HCT116 (cell line): ENCODE results near the gene OTULINL. TPM values are rescaled to one million over a fixed set of nuclear protein-coding genes. Genes with fewer than 3 reads are reported as not detected.

Source experiments
- ATAC-seq: fragments of 200-7000 bp; cut with Tn5 transposase; 2 replicates; pipeline ENCODE4 v1.9.1; 2020; ENCODE audit warnings: mild to moderate bottlenecking, moderate library complexity
- BruUV-seq: library from RNA; stranded (reverse); fragments of 400-500 nt; replicated peaks from 2 replicates; lab custom pipeline; 2021; lab: Mats Ljungman, UMichigan
- CTCF ChIA-PET: fragments of 300-600 bp; sonication (Branson Sonifier 250); formaldehyde crosslinking; loops from one replicate; lab custom pipeline; 2021; ENCODE audit warnings: antibody characterized with exemption; lab: Charles Lee
- POLR2A ChIA-PET: fragments of 300-600, 350-600 bp; sonication (Branson Sonifier 250); formaldehyde crosslinking; loops from one replicate; lab custom pipeline; 2021; ENCODE audit warnings: antibody characterized with exemption; lab: Charles Lee
- RAD21 ChIA-PET, 2 experiments: fragments of 300-600 bp; sonication (Branson Sonifier 250); formaldehyde crosslinking; loops; one replicate each; lab custom pipeline; 2023; ENCODE audit warnings: low total read pairs in 2 of 2; ENCODE audit not compliant: uncharacterized antibody in 2 of 2, unreplicated experiment in 2 of 2, low non-redundant PET in 1 of 2; lab: Charles Lee
- DNase-seq: peaks from one replicate; pipeline ENCODE4 v3.0.0-alpha.2; 2010; ENCODE audit warnings: low read depth, low spot score
- H2AFZ ChIP-seq: fragments of 200-600 bp; shearing (Covaris generic), sonication (generic); 2 replicates; pipeline ENCODE4 v1.6.1; 2017; ENCODE audit warnings: low read depth, mixed run types, mixed read lengths, antibody characterized with exemption, low read length; ENCODE audit not compliant: poor library complexity, severe bottlenecking
- H3K27ac ChIP-seq: 2 replicates; pipeline ENCODE4 v1.5.1; 2012; ENCODE audit warnings: low read depth, low read length
- H3K27me3 ChIP-seq: fragments of 200-600 bp; sonication (generic); 2 replicates; pipeline ENCODE4 v1.6.1; 2016; ENCODE audit warnings: mixed run types, low read length, mixed read lengths; ENCODE audit not compliant: insufficient read depth
- H3K36me3 ChIP-seq, 2 experiments: fragments of 200-500 bp in 1 of 2; fragments of 200-600 bp in 1 of 2; sonication (Bioruptor generic) in 1 of 2; sonication (generic) in 1 of 2; 2 replicates each; pipeline versions ENCODE4 v1.5.1 to v1.6.1; 2014 to 2016; ENCODE audit warnings: low read length in 2 of 2, inconsistent platforms in 1 of 2, mixed read lengths in 1 of 2, mixed run types in 1 of 2; ENCODE audit not compliant: insufficient read depth in 2 of 2, control insufficient read depth in 1 of 2
- H3K4me1 ChIP-seq, 2 experiments: fragments of 200-600 bp in 1 of 2; sonication (generic) in 1 of 2; 2 replicates each; pipeline versions ENCODE4 v1.5.1 to v1.6.1; 2012 to 2017; ENCODE audit warnings: low read length in 2 of 2, inconsistent platforms in 1 of 2, mild to moderate bottlenecking in 1 of 2, mixed read lengths in 1 of 2, mixed run types in 1 of 2, moderate library complexity in 1 of 2; ENCODE audit not compliant: insufficient read depth in 2 of 2, control insufficient read depth in 1 of 2
- H3K4me2 ChIP-seq: fragments of 200-600 bp; sonication (generic); 2 replicates; pipeline ENCODE4 v1.6.1; 2017; ENCODE audit warnings: mixed run types, low read length, mixed read lengths
- H3K4me3 ChIP-seq, 2 experiments: fragments of 200-600 bp in 1 of 2; sonication (generic) in 1 of 2; replicated peaks in 1 of 2; 2 replicates each; pipeline ENCODE4 v1.5.1; 2011 to 2016; ENCODE audit warnings: low read length in 2 of 2, control low read depth in 1 of 2, low read depth in 1 of 2, mild to moderate bottlenecking in 1 of 2, mixed read lengths in 1 of 2, mixed run types in 1 of 2
- H3K79me2 ChIP-seq: fragments of 200-600 bp; sonication (generic); 2 replicates; pipeline ENCODE4 v1.6.1; 2017; ENCODE audit warnings: mild to moderate bottlenecking, mixed run types, low read length, moderate library complexity, mixed read lengths; ENCODE audit not compliant: insufficient read depth
- H3K9ac ChIP-seq: fragments of 200-600 bp; sonication (generic); 2 replicates; pipeline ENCODE4 v1.6.1; 2016; ENCODE audit warnings: low read length, mixed read lengths
- H3K9me2 ChIP-seq: fragments of 200-600 bp; sonication (generic), shearing (Covaris generic); 2 replicates; pipeline ENCODE4 v1.6.1; 2017; ENCODE audit warnings: mixed run types, mild to moderate bottlenecking, moderate library complexity; ENCODE audit not compliant: insufficient read depth
- H3K9me3 ChIP-seq, 2 experiments: fragments of 200-500 bp in 1 of 2; fragments of 200-600 bp in 1 of 2; sonication (Bioruptor generic) in 1 of 2; sonication (generic) in 1 of 2; 2 replicates each; pipeline ENCODE4 v1.6.1; 2014 to 2017; ENCODE audit warnings: low read length in 2 of 2, mixed read lengths in 2 of 2, inconsistent platforms in 1 of 2, low read depth in 1 of 2, mild to moderate bottlenecking in 1 of 2, mixed run types in 1 of 2, moderate library complexity in 1 of 2; ENCODE audit not compliant: control insufficient read depth in 1 of 2, insufficient read depth in 1 of 2
- H4K20me1 ChIP-seq: fragments of 200-600 bp; sonication (generic), shearing (Covaris generic); 2 replicates; pipeline ENCODE4 v1.6.1; 2017; ENCODE audit warnings: mixed run types, mild to moderate bottlenecking, moderate library complexity; ENCODE audit not compliant: insufficient read depth
- CBX3 ChIP-seq: IDR thresholded peaks from 2 replicates; pipeline ENCODE4 v1.6.1; 2012; ENCODE audit warnings: low read depth
- ELF1 ChIP-seq: IDR thresholded peaks from 2 replicates; pipeline ENCODE4 v1.6.1; 2012; ENCODE audit warnings: low read depth, borderline replicate concordance
- EZH2phosphoT487 ChIP-seq: fragments of 200-600 bp; IDR thresholded peaks from 2 replicates; pipeline ENCODE4 v1.6.1; 2018; ENCODE audit warnings: antibody characterized with exemption, borderline replicate concordance
- FOSL1 ChIP-seq: IDR thresholded peaks from 2 replicates; pipeline ENCODE4 v1.6.1; 2012; ENCODE audit warnings: low read depth
- JUND ChIP-seq: IDR thresholded peaks from 2 replicates; pipeline ENCODE4 v1.6.1; 2012
- POLR2A ChIP-seq: IDR thresholded peaks from 2 replicates; pipeline ENCODE4 v1.7.0; 2011; ENCODE audit warnings: borderline replicate concordance; ENCODE audit not compliant: insufficient read depth, insufficient read length; ENCODE audit errors: extremely low read depth
- SIN3A ChIP-seq: IDR thresholded peaks from 2 replicates; pipeline ENCODE4 v1.6.1; 2012; ENCODE audit warnings: low read depth
- SP1 ChIP-seq: IDR thresholded peaks from 2 replicates; pipeline ENCODE4 v1.6.1; 2012; ENCODE audit warnings: low read depth
- SRF ChIP-seq: IDR thresholded peaks from 2 replicates; pipeline ENCODE4 v1.6.1; 2012; ENCODE audit warnings: low read depth
- TCF7L2 ChIP-seq: IDR thresholded peaks from 2 replicates; pipeline ENCODE4 v1.7.0; 2011; ENCODE audit warnings: borderline replicate concordance, inconsistent platforms; ENCODE audit not compliant: insufficient read depth, insufficient read length; ENCODE audit errors: extremely low read depth
- ZNF274 ChIP-seq: fragments of 200-500 bp; sonication (Bioruptor generic); IDR thresholded peaks from 2 replicates; pipeline ENCODE4 v1.6.1; 2014; ENCODE audit warnings: mild to moderate bottlenecking, low read depth, low read length, inconsistent platforms
- intact Hi-C: fragments of 100-400 bp; cut with micrococcal nuclease; formaldehyde crosslinking; loops from 2 replicates; pipeline ENCODE4 v1.10.0; 2022
- total RNA-seq: library from RNA; stranded (reverse); gene quantifications from one replicate; pipeline ENCODE4 v1.2.1, GENCODE V29; 2021; ENCODE audit not compliant: unreplicated experiment
- TF ChIP-seq, protein P1 (sequence below): IDR thresholded peaks from 2 replicates; pipeline ENCODE4 v1.6.1; 2012
- TF ChIP-seq, protein P2 (sequence below): IDR thresholded peaks from 2 replicates; pipeline ENCODE4 v1.6.1; 2012
- TF ChIP-seq, protein P3 (sequence below): IDR thresholded peaks from 2 replicates; pipeline ENCODE4 v1.6.1; 2012; ENCODE audit warnings: low read depth

The OTULINL gene
- total RNA-seq, 1 experiment from 2014 or later = 8.8 TPM

DNA sequence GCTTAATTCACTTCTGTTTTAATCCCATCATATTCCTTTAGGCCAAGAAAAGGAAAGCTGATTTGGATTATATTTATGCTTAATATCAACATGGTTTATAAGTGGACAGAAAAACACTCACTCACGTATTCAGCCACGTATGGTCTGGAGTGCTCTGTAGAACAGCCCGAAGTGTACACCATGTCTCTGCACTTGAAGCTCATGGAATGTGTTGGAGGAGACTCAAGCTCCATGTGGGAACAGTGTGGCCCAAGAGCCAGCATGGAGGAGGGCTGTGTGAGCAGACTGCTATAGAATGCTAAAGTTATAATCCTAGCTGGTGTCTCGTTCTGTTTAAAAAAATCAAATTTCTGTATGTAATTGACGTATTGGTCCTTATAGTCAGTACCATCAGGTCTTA, 32.9 kb downstream of the OTULINL start:
- H3K27ac ChIP-seq = no peak overlapping the region
- H3K79me2 ChIP-seq = no peaks in the 10 kb centered on the region
- no peak overlapping the region for H3K4me3 ChIP-seq
- no peaks in the 10 kb centered on the region for H3K9me3 ChIP-seq
- no peaks in the 10 kb centered on the region for H4K20me1 ChIP-seq
- no peak overlapping the region for H3K4me2 ChIP-seq
- no peak overlapping the region for H3K9ac ChIP-seq
- CTCF ChIA-PET = interaction anchor here (1.6 kb wide), 1 partner anchor 34 kb away, joined by 7 read pairs; no protein-coding TSS in a partner anchor
- TF ChIP-seq POLR2A (no peak), ELF1 (no peak), SP1 (no peak), ZNF274 (no peak), TCF7L2 (no peak), EZH2phosphoT487 (no peak), SIN3A (no peak), CBX3 (no peak), JUND (no peak), FOSL1 (no peak), SRF (no peak)
- TF ChIP-seq, protein P1, sequence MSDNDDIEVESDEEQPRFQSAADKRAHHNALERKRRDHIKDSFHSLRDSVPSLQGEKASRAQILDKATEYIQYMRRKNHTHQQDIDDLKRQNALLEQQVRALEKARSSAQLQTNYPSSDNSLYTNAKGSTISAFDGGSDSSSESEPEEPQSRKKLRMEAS = no peak
- TF ChIP-seq, protein P2, sequence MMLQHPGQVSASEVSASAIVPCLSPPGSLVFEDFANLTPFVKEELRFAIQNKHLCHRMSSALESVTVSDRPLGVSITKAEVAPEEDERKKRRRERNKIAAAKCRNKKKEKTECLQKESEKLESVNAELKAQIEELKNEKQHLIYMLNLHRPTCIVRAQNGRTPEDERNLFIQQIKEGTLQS = no peak
- TF ChIP-seq, protein P3, sequence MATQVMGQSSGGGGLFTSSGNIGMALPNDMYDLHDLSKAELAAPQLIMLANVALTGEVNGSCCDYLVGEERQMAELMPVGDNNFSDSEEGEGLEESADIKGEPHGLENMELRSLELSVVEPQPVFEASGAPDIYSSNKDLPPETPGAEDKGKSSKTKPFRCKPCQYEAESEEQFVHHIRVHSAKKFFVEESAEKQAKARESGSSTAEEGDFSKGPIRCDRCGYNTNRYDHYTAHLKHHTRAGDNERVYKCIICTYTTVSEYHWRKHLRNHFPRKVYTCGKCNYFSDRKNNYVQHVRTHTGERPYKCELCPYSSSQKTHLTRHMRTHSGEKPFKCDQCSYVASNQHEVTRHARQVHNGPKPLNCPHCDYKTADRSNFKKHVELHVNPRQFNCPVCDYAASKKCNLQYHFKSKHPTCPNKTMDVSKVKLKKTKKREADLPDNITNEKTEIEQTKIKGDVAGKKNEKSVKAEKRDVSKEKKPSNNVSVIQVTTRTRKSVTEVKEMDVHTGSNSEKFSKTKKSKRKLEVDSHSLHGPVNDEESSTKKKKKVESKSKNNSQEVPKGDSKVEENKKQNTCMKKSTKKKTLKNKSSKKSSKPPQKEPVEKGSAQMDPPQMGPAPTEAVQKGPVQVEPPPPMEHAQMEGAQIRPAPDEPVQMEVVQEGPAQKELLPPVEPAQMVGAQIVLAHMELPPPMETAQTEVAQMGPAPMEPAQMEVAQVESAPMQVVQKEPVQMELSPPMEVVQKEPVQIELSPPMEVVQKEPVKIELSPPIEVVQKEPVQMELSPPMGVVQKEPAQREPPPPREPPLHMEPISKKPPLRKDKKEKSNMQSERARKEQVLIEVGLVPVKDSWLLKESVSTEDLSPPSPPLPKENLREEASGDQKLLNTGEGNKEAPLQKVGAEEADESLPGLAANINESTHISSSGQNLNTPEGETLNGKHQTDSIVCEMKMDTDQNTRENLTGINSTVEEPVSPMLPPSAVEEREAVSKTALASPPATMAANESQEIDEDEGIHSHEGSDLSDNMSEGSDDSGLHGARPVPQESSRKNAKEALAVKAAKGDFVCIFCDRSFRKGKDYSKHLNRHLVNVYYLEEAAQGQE = no peak
- TF ChIP-seq, all 23 proteins: peak for 0
- Histone ChIP-seq H3K4me1 (no peaks in the 10 kb centered on the region), H2AFZ (no peak overlapping the region), H3K27me3 (no peaks in the 10 kb centered on the region), H3K36me3 (no peaks in the 10 kb centered on the region; a peak in 1 of 4 replicates), H3K9me2 (no peaks in the 10 kb centered on the region)
- intact Hi-C loops = no loop called here
- BruUV-seq = no TSS peak
- ChIA-PET RAD21 (no interaction called here), POLR2A (no interaction called here)
- DNase-seq (no peak), ATAC-seq (no peak)
